GM12892 (cell line): ENCODE results near the gene DNAJB14.

Experiments used
- POLR2A ChIP-seq: IDR thresholded peaks from 2 replicates; pipeline ENCODE4 v1.6.1; 2011; ENCODE audit warnings: low read depth, low read length, control low read depth
- TAF1 ChIP-seq: IDR thresholded peaks from 2 replicates; pipeline ENCODE4 v1.6.1; 2011; ENCODE audit warnings: low read depth, mild to moderate bottlenecking, control low read depth, low read length, borderline replicate concordance

GRCh38 chr4:99971453-99972111 lies 25.2 kb upstream of the DNAJB14 start:
- TF ChIP-seq POLR2A: no peak
- TF ChIP-seq TAF1: no peak
